HG02588 (cell line): ENCODE data around the gene PODNL1.
"Not testable (repeated sequence)": the region's sequence is repeated elsewhere in the genome, so short reads cannot be mapped to it uniquely, and the experiment has no call there.

Source experiments
- ATAC-seq: cut with Tn5 transposase; IDR thresholded peaks from one replicate; pipeline ENCODE4 v1.9.1; 2021; ENCODE audit warnings: mild to moderate bottlenecking, moderate library complexity; ENCODE audit not compliant: unreplicated experiment

Gene PODNL1

GRCh38 chr19:13973479-13973878, 35.3 kb upstream of the PODNL1 start:
- ATAC-seq, result not testable (repeated sequence)

- ATAC-seq, result no peak
Measured at GRCh38 chr19:13972368-13973155, 34.3 kb upstream of the PODNL1 start.

GRCh38 chr19:13971868-13972267, 33.7 kb upstream of the PODNL1 start:
- ATAC-seq, result not testable (repeated sequence)

- no peak for ATAC-seq
Measured at GRCh38 chr19:13969897-13970296, 31.7 kb upstream of the PODNL1 start.

- ATAC-seq, result no peak
Measured at GRCh38 chr19:13968999-13969398, 30.8 kb upstream of the PODNL1 start.

GRCh38 chr19:13968383-13968935, 30.2 kb upstream of the PODNL1 start:
- ATAC-seq, result no peak

- not testable (repeated sequence) for ATAC-seq
Measured at GRCh38 chr19:13967206-13967605, 29.0 kb upstream of the PODNL1 start.

GRCh38 chr19:13966684-13967128, 28.5 kb upstream of the PODNL1 start:
- ATAC-seq, result no peak

- no peak for ATAC-seq
Measured at GRCh38 chr19:13965926-13966683, 27.9 kb upstream of the PODNL1 start.

GRCh38 chr19:13965377-13965896, 27.2 kb upstream of the PODNL1 start:
- ATAC-seq, result no peak

GRCh38 chr19:13964776-13965175, 26.6 kb upstream of the PODNL1 start:
- ATAC-seq, result no peak

GRCh38 chr19:13963603-13964105, 25.4 kb upstream of the PODNL1 start:
- ATAC-seq, result no peak

GRCh38 chr19:13962699-13963602, 24.7 kb upstream of the PODNL1 start:
- ATAC-seq, result no peak

- no peak for ATAC-seq
Measured at GRCh38 chr19:13961826-13962698, 23.8 kb upstream of the PODNL1 start.

GRCh38 chr19:13960863-13961784, 22.9 kb upstream of the PODNL1 start:
- no peak for ATAC-seq

- ATAC-seq, result no peak
Measured at GRCh38 chr19:13959962-13960862, 22.0 kb upstream of the PODNL1 start.
